GM19455 (cell line): ENCODE measurements around the gene BLTP2.
"Not testable (repeated sequence)": the region's sequence is repeated elsewhere in the genome, so short reads cannot be mapped to it uniquely, and the experiment has no call there.

Experiments
- ATAC-seq: cut with Tn5 transposase; IDR thresholded peaks from one replicate; pipeline ENCODE4 v1.9.1; 2021; ENCODE audit not compliant: unreplicated experiment

BLTP2 gene

GRCh38 chr17:28648698-28649097 lies 3.7 kb upstream of the BLTP2 start:
- no peak for ATAC-seq

GRCh38 chr17:28646039-28646754 lies 1.2 kb upstream of the BLTP2 start:
- no peak for ATAC-seq

- ATAC-seq, result no peak
Measured at GRCh38 chr17:28645576-28645939, 600 bp upstream of the BLTP2 start.

DNA sequence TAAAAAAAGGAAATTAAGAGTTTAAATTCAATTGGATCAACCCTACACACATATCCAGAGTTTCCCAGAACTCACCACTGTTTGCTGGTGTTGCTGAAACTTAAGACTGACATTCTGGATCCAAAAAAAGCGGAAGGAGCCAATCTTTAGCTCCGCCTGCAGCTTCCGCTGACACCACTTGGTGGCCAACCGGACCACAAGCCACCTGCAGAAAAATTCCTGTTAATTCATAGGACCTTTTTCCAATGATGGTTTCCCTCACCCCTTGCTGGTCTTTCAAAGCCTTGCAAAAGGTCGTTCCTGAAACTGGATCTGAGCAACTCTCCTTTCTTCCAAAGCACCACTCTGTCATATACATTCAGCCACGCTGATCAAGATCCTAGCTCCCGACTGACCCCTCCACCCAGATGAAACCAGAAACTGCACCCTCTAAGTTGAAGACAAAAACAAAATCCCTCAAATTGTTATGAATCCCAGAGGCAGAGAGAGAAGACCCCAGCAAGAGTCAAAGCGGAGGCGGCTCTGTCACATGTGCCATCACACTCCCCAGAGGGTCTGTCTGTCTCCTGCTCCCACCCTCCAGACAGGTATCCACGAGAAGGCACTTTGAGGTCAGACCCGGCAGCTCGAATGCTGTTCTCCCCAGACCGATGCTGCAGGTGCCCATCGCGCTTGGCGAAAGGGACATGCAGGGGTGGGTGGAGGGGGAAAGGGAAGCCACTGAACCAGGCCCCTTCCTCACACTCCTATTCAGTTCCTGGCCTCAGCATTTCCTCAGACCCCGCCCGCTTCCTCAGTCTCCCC lies 773 bp downstream of the BLTP2 start:
- ATAC-seq, result peak; percentile 12

- no peak for ATAC-seq
Measured at GRCh38 chr17:28641579-28641978, 3.4 kb downstream of the BLTP2 start.

GRCh38 chr17:28635506-28635905 lies 9.5 kb downstream of the BLTP2 start:
- no peak for ATAC-seq

DNA sequence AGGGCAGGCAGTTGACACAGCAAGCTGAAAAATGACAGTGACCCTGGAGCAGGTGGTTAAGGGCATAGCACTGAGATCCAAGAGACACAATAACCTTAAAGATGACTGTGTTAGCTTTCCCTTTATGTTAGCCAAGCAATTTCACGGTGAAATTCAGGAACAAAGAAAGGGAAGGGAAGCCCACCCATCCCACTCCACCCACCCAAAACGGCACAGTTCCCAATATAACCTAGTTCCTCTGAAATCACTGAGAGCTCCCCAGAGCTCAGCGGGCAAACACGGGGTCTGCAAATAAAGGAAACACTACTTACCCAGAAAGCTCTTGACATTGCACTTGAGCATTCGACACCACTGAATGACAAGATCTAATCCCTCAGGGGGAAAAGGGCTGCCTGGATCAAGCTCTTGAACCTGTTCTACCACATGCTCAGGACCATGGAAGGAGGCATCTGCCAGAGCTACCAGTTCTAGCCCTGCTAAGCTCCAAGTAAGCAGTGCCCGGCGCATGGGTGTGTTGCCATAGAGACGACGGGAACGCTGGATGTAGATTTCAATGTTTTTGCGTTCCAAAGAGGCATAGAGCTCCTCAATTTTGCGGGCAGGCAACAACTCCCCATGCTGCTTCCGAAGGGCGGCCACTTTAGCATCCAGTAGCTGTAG lies 10.6 kb downstream of the BLTP2 start:
- no peak for ATAC-seq

DNA sequence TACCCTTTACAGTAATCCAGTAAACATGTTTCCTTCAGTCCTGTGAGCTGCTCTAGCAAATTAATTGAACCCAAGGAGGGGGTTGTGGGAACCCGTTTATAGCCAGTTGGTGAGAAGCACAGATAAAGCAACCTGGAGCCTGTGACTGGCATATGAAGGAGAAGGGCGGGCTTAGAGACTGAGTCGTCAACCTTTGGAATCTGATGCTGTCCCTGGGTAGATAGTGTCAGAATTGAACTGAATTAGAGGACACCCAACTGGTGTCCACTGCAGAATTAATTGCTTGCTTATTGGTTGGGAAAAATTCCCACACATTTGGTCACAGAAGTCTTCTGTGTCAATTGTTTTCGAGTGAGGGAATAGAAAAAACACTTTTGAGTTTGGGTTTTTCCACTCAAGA lies 18.1 kb downstream of the BLTP2 start:
- no peak for ATAC-seq

DNA sequence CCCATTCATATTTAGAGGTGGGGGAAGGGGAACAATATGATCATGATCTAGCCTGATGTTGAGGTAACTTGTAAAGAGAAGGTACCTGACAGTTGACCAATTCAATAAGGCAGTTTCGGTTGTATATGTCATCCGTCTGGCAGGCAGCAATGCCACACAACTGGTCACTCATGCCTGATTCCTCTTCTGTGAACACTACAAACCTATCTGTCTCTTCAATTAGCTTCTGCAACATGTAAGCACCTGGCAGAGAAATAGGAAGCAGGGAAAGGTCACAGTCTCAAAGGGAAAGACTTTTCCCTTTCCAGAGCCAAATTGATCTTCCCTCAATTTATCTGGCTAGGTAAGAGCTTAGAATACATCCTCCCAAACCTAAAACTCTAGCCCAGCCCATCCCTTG lies 20.8 kb downstream of the BLTP2 start:
- ATAC-seq, result no peak

DNA sequence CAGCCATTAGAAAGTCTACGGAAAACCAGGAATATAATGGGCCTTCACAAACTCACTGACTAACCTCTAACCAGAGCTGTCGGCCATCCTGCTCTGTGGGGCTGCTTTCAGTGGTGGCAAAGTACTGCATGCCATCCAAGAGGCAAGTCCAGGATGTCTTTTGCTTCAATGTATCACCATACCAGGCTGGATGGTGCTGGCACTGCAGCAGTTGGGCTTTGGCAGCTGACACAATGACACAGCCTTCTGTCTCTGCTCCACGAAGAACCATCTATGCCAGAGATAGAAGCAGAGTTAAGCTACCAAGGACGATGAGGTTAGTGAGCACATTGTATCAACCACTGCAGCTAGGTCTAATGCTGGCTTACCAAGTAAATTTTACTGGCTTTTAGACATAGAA lies 21.3 kb downstream of the BLTP2 start:
- no peak for ATAC-seq

GRCh38 chr17:28622186-28622585 lies 22.8 kb downstream of the BLTP2 start:
- ATAC-seq, result no peak

DNA sequence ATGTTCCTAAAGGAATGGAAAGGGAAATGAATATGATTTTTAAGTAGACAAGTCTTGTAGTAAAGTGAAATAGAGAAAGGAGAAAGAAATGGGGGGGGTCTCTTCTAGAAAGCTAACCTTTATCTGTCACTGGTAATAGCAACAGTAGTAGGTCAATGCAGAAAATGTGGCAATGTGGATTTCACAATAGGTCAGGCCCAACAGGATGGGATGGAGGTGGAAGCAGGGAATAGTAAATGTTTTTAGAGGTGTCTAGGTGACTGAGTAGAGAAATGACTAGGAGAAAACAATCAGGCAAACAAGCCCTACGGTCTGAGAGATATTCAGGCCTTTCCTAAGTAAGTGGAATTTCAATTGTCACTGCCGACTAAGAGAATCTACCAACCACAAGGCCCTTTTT lies 24.9 kb downstream of the BLTP2 start:
- ATAC-seq, result no peak

- no peak for ATAC-seq
Measured at GRCh38 chr17:28618464-28618863, 26.5 kb downstream of the BLTP2 start.

- no peak for ATAC-seq
Measured at GRCh38 chr17:28616281-28616680, 28.7 kb downstream of the BLTP2 start.

DNA sequence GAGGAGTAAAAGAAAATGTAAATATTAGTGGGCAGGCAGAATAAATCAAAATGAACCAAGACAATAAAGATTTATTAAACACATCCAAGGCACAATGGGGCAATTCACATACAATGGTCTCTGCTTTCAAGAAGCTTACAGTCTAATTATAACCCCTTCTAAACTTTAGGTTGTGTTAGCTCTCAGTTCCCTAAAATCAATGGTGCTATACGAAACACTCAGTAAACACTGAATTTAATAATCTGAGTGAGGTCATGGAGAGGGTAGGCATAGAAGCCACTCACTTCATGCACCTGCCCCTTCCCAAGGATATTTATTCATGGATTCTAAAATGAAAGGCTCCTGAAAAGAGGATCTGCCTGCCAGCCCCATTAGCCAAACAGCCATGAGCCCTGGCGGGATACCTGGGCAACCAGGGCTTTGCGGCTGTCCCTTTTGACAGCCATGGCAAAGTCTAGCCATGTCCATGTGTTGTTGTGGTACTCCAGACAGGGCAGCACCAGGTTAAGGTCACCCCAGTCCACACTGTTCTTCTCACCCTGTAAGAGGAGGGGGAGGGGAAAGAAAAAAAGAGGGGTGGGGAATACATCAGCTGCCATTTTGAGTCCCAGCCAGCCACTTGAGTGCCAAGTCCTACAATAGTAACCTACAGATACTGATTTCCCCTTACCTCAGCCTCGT lies 29.6 kb downstream of the BLTP2 start:
- no peak for ATAC-seq

DNA sequence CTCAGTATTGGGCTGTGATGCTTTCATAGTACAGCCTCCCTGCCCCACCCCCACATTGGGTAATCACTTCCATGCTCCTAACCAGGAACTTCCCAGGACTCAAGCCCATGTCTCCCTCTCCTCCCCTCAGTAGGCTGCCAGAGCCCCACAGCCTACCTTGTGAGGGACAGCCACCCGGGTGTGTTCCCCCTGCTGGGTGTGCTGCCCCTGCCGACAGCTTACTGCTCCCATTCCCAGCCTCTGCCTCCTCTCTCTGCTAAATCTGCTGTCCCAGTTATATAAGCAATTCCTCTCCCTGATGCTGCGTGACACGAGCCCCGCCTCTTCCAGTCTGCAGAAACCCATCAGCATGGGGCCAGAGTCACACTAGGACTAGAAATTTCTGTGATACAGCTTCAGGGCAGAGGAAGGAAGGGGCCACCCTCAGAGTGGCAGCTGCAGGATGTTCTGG lies 31.0 kb downstream of the BLTP2 start, which contains the start of gene RSKR:
Gene RSKR, minus strand, starts transcription at position 255 of the 451 bp plus-strand sequence. Its CDS starts 24 bp downstream, at position 231.
- ATAC-seq, result no peak

DNA sequence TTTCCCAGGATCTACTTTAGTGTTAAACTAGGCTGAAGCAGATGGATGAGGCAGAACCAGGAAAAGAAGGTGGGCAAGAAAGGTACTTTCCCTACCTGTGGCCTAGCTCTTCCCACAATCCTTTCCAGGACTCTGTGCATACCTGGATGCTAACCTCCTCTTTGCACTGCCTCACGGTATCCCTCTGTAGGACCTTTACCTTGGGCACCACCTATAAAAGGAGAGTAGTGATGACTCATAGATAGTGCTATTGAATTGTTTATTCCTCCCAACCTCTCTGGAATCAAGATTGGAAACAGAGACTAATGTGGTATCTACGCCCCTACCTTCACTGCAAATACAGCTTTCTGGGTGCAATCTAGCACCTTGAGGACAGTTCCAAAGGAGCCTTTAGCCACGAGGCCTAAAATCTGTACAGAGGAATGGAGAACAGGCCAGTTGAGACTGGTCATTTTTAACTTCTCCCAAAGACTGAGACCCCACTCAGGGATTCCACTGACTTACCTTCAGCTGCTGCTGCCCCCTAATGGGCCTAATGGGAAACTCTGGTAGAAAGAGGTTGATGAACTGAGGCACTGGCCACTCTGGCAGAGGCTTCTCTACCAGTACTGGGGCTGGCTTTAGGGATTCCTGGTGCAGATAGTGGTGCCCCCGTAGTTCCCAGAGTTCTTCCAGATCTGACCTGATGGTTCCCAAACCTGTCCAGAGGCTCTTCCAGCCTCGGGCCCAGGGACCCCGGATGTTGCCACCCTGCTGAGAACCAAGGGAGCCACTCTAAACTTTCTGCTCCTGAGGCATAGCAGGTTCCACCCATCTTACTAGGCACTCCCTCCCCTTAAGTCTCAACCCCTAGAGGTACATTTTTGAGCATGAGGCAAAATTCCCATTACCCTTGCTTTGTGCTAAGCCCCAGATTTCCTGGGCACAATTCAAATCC lies 31.8 kb downstream of the BLTP2 start:
- no peak for ATAC-seq

DNA sequence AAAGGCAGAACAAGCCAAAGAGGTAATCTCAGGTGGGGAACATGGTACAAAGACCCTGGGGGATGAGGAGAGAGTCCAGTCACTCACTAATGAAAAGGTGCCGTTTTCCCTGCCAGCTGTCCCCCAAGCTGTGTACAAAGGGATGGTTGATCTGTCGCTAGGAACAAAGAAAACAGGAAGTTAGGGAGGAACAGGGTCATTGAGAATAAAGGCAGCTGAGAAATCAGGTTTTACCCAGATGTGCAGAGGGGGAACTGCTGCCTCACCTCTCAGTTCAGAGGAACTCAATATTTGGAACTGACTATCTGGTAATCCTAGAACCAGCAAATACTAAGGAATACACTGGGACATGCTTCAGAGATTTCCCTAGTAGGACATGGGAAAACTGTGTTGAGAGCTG lies 32.4 kb downstream of the BLTP2 start:
- no peak for ATAC-seq

DNA sequence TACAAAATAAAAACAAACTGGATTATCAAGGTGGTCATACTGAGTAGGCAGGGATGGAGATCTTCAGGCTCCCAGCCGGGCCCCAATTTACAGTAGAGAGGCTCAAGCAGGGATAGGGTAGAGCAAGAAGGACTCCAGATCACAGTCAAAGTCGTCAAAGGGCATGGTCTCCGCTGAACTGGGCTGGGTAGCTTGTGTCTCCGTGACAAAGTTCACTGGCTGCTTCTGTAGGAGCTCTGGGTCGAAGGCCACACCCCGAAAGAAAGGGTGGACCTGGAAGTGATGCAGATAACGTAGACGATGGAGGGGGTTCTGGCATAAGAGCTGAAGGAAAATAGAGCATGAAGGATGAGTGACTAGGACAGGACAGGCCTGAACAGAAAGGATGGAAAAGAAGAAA lies 34.6 kb downstream of the BLTP2 start:
- no peak for ATAC-seq

DNA sequence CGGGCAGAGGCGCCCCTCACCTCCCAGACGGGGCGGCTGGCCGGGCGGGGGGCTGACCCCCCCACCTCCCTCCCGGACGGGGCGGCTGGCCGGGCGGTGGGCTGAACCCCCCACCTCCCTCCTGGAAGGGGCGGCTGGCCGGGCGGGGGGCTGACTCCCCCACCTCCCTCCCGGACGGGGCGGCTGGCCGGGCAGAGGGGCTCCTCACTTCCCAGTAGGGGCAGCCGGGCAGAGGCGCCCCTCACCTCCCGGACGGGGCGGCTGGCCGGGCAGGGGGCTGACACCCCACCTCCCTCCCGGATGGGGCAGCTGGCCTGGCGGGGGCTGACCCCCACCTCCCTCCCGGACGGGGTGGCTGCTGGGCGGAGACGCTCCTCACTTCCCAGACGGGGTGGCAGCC lies 40.9 kb downstream of the BLTP2 start:
- not testable (repeated sequence) for ATAC-seq
